HepG2 (cell line): ENCODE data around the gene ZBP1. TPM values are rescaled to one million over a fixed set of nuclear protein-coding genes. Genes with fewer than 3 reads are reported as not detected.

Source experiments
- ATF7-NPFF ChIP-seq: sonication (generic); formaldehyde crosslinking; IDR thresholded peaks from 2 replicates; pipeline ENCODE4 v1.8.1; 2023; ENCODE audit warnings: mild to moderate bottlenecking, low read depth, missing genetic modification reagents, moderate library complexity
- CENPT ChIP-seq: sonication (generic); formaldehyde crosslinking; IDR thresholded peaks from 2 replicates; pipeline ENCODE4 v1.8.0; 2022; ENCODE audit warnings: low read depth, mild to moderate bottlenecking, moderate library complexity, missing genetic modification reagents
- FOXM1 ChIP-seq: sonication (generic); formaldehyde crosslinking; IDR thresholded peaks from 2 replicates; pipeline ENCODE4 v1.5.0; 2020; ENCODE audit warnings: missing genetic modification reagents
- FOXO1 ChIP-seq: sonication (generic); formaldehyde crosslinking; IDR thresholded peaks from 2 replicates; pipeline ENCODE4 v1.4.0; 2020; ENCODE audit warnings: missing genetic modification reagents
- GTF3A ChIP-seq: sonication (generic); formaldehyde crosslinking; conservative IDR thresholded peaks from 2 replicates; pipeline ENCODE4 v1.4.0; 2020; ENCODE audit warnings: mild to moderate bottlenecking, missing genetic modification reagents
- JUN ChIP-seq: sonication (generic); formaldehyde crosslinking; IDR thresholded peaks from 2 replicates; pipeline ENCODE4 v1.4.0; 2020; ENCODE audit warnings: mild to moderate bottlenecking, missing genetic modification reagents
- KMT2B ChIP-seq: IDR thresholded peaks from 2 replicates; pipeline ENCODE4 v1.6.1; 2016; ENCODE audit warnings: missing genetic modification reagents, missing compliant biosample characterization
- POLR2A ChIP-seq, 2 experiments: IDR thresholded peaks; 2 replicates each; pipeline ENCODE4 v1.6.1; 2011; ENCODE audit warnings: low read depth in 2 of 2, low read length in 2 of 2, mild to moderate bottlenecking in 1 of 2, moderate library complexity in 1 of 2; ENCODE audit not compliant: insufficient read depth in 1 of 2
- POLR2G ChIP-seq: fragments of 200-400 bp; formaldehyde crosslinking; IDR thresholded peaks from 2 replicates; pipeline ENCODE4 v1.6.1; 2018; ENCODE audit warnings: mild to moderate bottlenecking, low read depth, low read length, moderate library complexity
- SP1 ChIP-seq, 2 experiments: fragments of 450-650 bp in 1 of 2; sonication (generic) in 1 of 2; formaldehyde crosslinking in 1 of 2; IDR thresholded peaks; 2 replicates each; pipeline versions ENCODE4 v1.4.0 to v1.6.1; 2016 to 2020; ENCODE audit warnings: missing genetic modification reagents in 1 of 2
- SSRP1 ChIP-seq: IDR thresholded peaks from 2 replicates; pipeline ENCODE4 v1.6.1; 2016; ENCODE audit warnings: control low read depth
- TAF15 ChIP-seq: fragments of 200-400 bp; formaldehyde crosslinking; IDR thresholded peaks from one replicate; pipeline ENCODE4 v1.6.1; 2018; ENCODE audit warnings: mild to moderate bottlenecking, low read depth, low read length; ENCODE audit not compliant: poor library complexity, severe bottlenecking
- TBL1XR1 ChIP-seq: fragments of 150-350 bp; IDR thresholded peaks from 2 replicates; pipeline ENCODE4 v1.6.1; 2014; ENCODE audit warnings: borderline replicate concordance, low read length; ENCODE audit not compliant: partially characterized antibody
- ZNF124 ChIP-seq: sonication (generic); formaldehyde crosslinking; IDR thresholded peaks from 2 replicates; pipeline ENCODE4 v1.4.0; 2020; ENCODE audit warnings: missing genetic modification reagents
- ZNF251 ChIP-seq: sonication (generic); formaldehyde crosslinking; IDR thresholded peaks from 2 replicates; pipeline ENCODE4 v1.9.0; 2021; ENCODE audit warnings: mild to moderate bottlenecking, missing genetic modification reagents
- ZNF317 ChIP-seq: sonication (generic); formaldehyde crosslinking; IDR thresholded peaks from 2 replicates; pipeline ENCODE4 v1.5.0; 2020; ENCODE audit warnings: mild to moderate bottlenecking, missing genetic modification reagents
- ZNF777 ChIP-seq: sonication (generic); formaldehyde crosslinking; IDR thresholded peaks from 2 replicates; pipeline ENCODE4 v1.4.0; 2020; ENCODE audit warnings: missing genetic modification reagents
- ZNF792 ChIP-seq: IDR thresholded peaks from 2 replicates; pipeline ENCODE4 v1.6.1; 2016
- ZNF816 ChIP-seq: sonication (generic); formaldehyde crosslinking; IDR thresholded peaks from 2 replicates; pipeline ENCODE4 v1.8.0; 2022; ENCODE audit warnings: missing genetic modification reagents, mild to moderate bottlenecking, borderline replicate concordance
- polyA plus RNA-seq, 8 experiments: library from polyadenylated mRNA; depleted of rRNA in 3 of 8; stranded (reverse) in 7 of 8; unstranded in 1 of 8; fragments of >200 nt; fragmentation: Illumina TruSeq in 4 of 8; extraction: Trizol in 4 of 8; gene quantifications; 2 replicates each; pipeline versions ENCODE4 v1.2.1 to v1.2.3, GENCODE V29; 2011 to 2016; ENCODE audit warnings: low read depth in 4 of 8, missing spikeins in 1 of 8, mixed read lengths in 1 of 8; ENCODE audit not compliant: insufficient read depth in 1 of 8
- total RNA-seq, 5 experiments: library from RNA; depleted of rRNA; stranded (reverse); fragments of >200 nt; fragmentation: Illumina TruSeq; extraction: Trizol; gene quantifications; 2 replicates each; pipeline ENCODE4 v1.2.3, GENCODE V29; 2016; ENCODE audit warnings: low read depth in 1 of 5
- TF ChIP-seq, protein P1 (sequence below): sonication (generic); formaldehyde crosslinking; IDR thresholded peaks from 2 replicates; pipeline ENCODE4 v1.4.0; 2020; ENCODE audit warnings: missing genetic modification reagents, borderline replicate concordance
- TF ChIP-seq, protein P2 (sequence below): sonication (generic); formaldehyde crosslinking; conservative IDR thresholded peaks from 2 replicates; pipeline ENCODE4 v1.4.0; 2020; ENCODE audit warnings: missing genetic modification reagents
- TF ChIP-seq, protein P3 (sequence below): sonication (generic); formaldehyde crosslinking; IDR thresholded peaks from 2 replicates; pipeline ENCODE4 v1.9.0; 2022; ENCODE audit warnings: low read depth, missing genetic modification reagents
- TF ChIP-seq, protein P4 (sequence below): sonication (generic); formaldehyde crosslinking; IDR thresholded peaks from 2 replicates; pipeline ENCODE4 v1.5.0; 2020; ENCODE audit warnings: mild to moderate bottlenecking, low read depth, missing genetic modification reagents, borderline replicate concordance

Gene ZBP1
- total and polyA plus RNA-seq, 2 of the 13 experiments (the other 11 are each of a cell fraction or from before 2014, with no cell fraction given): not detected

DNA sequence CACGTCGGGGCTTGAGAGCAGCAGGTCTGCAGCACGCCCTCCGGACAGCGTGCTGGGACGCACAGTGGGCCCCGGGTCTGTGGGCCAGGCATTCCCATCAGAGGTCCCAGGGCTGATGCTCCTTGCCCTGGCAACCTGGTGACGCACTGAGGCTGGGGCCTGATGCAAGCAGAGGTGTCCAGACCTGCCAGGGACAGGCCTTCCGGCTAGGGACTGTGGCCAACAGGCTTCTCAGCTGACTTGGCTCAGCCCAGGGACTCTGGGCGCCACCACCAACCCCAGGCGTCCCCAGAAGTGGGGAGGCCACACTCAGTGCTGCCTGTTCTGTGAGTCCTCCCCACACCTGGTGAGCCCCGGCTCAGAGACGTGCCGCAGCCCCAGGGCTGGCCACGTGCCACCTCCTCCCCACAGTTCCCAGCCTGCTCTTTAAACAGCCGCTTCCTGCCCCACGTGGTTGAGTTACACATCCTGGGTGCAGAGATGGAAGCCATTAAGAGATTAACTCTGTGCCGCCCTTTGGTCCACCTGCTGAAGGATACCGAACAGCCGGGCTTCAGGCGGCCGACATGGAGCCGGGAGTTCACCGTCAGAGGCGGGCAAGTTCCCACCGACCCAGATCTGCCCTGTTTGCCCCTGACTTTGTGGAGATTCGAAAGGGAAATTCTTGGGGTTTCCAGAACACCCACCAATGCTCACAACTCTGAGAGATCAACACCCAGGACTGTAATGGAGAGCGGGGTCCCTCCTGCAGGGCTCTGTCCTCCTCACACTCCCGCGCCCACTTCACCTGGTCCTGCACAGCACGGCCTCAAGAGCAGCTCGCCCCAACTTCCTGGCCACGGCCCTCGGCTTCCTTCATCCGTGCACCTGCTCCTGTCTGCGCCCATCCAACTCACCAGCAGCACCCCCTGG is 37.6 kb upstream of the ZBP1 start (continued):
- TF ChIP-seq TBL1XR1 (no peak), KMT2B (CRISPR knock-in tag) (no peak), FOXO1 (CRISPR knock-in tag) (no peak; the same call in 1 of the 2 replicates), FOXM1 (no peak), TAF15 (no peak), ZNF777 (no peak), SP1 (IDR thresholded peaks at IDR 0.05) (no peak), SP1 (CRISPR knock-in tag; IDR thresholded peaks at IDR 0.05) (no peak), ATF7-NPFF (CRISPR knock-in tag) (peak; percentile 31; the same call in 1 of the 2 replicates), POLR2A (IDR thresholded peaks at IDR 0.05; ENCODE audit: insufficient read depth in 1 of 2, low read depth in 2 of 2, low read length in 2 of 2) (no peak), JUN (no peak), ZNF792 (CRISPR knock-in tag) (no peak), GTF3A (CRISPR knock-in tag) (no peak), ZNF251 (CRISPR knock-in tag) (no peak), ZNF317 (CRISPR knock-in tag) (no peak), SSRP1 (CRISPR knock-in tag) (no peak), ZNF816 (CRISPR knock-in tag) (no peak), ZNF124 (CRISPR knock-in tag) (0 out of 2 replicates have a peak, but pooled peaks have one; percentile 22), POLR2G (no peak), CENPT (CRISPR knock-in tag) (no peak)
- TF ChIP-seq, protein P1, sequence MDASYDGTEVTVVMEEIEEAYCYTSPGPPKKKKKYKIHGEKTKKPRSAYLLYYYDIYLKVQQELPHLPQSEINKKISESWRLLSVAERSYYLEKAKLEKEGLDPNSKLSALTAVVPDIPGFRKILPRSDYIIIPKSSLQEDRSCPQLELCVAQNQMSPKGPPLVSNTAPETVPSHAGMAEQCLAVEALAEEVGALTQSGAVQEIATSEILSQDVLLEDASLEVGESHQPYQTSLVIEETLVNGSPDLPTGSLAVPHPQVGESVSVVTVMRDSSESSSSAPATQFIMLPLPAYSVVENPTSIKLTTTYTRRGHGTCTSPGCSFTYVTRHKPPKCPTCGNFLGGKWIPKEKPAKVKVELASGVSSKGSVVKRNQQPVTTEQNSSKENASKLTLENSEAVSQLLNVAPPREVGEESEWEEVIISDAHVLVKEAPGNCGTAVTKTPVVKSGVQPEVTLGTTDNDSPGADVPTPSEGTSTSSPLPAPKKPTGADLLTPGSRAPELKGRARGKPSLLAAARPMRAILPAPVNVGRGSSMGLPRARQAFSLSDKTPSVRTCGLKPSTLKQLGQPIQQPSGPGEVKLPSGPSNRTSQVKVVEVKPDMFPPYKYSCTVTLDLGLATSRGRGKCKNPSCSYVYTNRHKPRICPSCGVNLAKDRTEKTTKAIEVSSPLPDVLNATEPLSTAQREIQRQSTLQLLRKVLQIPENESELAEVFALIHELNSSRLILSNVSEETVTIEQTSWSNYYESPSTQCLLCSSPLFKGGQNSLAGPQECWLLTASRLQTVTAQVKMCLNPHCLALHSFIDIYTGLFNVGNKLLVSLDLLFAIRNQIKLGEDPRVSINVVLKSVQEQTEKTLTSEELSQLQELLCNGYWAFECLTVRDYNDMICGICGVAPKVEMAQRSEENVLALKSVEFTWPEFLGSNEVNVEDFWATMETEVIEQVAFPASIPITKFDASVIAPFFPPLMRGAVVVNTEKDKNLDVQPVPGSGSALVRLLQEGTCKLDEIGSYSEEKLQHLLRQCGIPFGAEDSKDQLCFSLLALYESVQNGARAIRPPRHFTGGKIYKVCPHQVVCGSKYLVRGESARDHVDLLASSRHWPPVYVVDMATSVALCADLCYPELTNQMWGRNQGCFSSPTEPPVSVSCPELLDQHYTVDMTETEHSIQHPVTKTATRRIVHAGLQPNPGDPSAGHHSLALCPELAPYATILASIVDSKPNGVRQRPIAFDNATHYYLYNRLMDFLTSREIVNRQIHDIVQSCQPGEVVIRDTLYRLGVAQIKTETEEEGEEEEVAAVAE (CRISPR knock-in tag): no peak
- TF ChIP-seq, protein P2, sequence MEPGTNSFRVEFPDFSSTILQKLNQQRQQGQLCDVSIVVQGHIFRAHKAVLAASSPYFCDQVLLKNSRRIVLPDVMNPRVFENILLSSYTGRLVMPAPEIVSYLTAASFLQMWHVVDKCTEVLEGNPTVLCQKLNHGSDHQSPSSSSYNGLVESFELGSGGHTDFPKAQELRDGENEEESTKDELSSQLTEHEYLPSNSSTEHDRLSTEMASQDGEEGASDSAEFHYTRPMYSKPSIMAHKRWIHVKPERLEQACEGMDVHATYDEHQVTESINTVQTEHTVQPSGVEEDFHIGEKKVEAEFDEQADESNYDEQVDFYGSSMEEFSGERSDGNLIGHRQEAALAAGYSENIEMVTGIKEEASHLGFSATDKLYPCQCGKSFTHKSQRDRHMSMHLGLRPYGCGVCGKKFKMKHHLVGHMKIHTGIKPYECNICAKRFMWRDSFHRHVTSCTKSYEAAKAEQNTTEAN: no peak
- TF ChIP-seq, protein P3, sequence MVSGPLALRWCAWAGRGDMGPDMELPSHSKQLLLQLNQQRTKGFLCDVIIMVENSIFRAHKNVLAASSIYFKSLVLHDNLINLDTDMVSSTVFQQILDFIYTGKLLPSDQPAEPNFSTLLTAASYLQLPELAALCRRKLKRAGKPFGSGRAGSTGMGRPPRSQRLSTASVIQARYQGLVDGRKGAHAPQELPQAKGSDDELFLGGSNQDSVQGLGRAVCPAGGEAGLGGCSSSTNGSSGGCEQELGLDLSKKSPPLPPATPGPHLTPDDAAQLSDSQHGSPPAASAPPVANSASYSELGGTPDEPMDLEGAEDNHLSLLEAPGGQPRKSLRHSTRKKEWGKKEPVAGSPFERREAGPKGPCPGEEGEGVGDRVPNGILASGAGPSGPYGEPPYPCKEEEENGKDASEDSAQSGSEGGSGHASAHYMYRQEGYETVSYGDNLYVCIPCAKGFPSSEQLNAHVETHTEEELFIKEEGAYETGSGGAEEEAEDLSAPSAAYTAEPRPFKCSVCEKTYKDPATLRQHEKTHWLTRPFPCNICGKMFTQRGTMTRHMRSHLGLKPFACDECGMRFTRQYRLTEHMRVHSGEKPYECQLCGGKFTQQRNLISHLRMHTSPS (CRISPR knock-in tag): no peak
- TF ChIP-seq, protein P4, sequence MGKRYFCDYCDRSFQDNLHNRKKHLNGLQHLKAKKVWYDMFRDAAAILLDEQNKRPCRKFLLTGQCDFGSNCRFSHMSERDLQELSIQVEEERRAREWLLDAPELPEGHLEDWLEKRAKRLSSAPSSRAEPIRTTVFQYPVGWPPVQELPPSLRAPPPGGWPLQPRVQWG: no peak
